ENCODE measurements around the gene GABRG1.

- TF ChIP-seq, protein P1, sequence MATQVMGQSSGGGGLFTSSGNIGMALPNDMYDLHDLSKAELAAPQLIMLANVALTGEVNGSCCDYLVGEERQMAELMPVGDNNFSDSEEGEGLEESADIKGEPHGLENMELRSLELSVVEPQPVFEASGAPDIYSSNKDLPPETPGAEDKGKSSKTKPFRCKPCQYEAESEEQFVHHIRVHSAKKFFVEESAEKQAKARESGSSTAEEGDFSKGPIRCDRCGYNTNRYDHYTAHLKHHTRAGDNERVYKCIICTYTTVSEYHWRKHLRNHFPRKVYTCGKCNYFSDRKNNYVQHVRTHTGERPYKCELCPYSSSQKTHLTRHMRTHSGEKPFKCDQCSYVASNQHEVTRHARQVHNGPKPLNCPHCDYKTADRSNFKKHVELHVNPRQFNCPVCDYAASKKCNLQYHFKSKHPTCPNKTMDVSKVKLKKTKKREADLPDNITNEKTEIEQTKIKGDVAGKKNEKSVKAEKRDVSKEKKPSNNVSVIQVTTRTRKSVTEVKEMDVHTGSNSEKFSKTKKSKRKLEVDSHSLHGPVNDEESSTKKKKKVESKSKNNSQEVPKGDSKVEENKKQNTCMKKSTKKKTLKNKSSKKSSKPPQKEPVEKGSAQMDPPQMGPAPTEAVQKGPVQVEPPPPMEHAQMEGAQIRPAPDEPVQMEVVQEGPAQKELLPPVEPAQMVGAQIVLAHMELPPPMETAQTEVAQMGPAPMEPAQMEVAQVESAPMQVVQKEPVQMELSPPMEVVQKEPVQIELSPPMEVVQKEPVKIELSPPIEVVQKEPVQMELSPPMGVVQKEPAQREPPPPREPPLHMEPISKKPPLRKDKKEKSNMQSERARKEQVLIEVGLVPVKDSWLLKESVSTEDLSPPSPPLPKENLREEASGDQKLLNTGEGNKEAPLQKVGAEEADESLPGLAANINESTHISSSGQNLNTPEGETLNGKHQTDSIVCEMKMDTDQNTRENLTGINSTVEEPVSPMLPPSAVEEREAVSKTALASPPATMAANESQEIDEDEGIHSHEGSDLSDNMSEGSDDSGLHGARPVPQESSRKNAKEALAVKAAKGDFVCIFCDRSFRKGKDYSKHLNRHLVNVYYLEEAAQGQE (IDR thresholded peaks at IDR 0.05; ENCODE audit: unreplicated experiment): no peak
- TF ChIP-seq CTCF (conservative IDR thresholded peaks at IDR 0.05; ENCODE audit: low read depth in 2 of 2) (no peak), EZH2 (IDR thresholded peaks at IDR 0.05; ENCODE audit: low read depth, unreplicated experiment) (no peak), CREB1 (CRISPR knock-in tag; IDR thresholded peaks at IDR 0.05; ENCODE audit: low read depth) (no peak), POLR2AphosphoS5 (IDR thresholded peaks at IDR 0.05; ENCODE audit: low read depth) (no peak), EZH2phosphoT487 (IDR thresholded peaks at IDR 0.05; ENCODE audit: unreplicated experiment) (no peak), NANOG (IDR thresholded peaks at IDR 0.05; ENCODE audit: borderline replicate concordance) (no peak), JUNB (IDR thresholded peaks at IDR 0.05; ENCODE audit: unreplicated experiment) (no peak), STAT1 (IDR thresholded peaks at IDR 0.05; ENCODE audit: unreplicated experiment) (no peak), ZNF331 (CRISPR knock-in tag; IDR thresholded peaks at IDR 0.05; ENCODE audit: low read depth) (no peak), ETS1 (IDR thresholded peaks at IDR 0.05) (no peak), ZNF114 (CRISPR knock-in tag; IDR thresholded peaks at IDR 0.05) (no peak)
- TF ChIP-seq, protein P2, sequence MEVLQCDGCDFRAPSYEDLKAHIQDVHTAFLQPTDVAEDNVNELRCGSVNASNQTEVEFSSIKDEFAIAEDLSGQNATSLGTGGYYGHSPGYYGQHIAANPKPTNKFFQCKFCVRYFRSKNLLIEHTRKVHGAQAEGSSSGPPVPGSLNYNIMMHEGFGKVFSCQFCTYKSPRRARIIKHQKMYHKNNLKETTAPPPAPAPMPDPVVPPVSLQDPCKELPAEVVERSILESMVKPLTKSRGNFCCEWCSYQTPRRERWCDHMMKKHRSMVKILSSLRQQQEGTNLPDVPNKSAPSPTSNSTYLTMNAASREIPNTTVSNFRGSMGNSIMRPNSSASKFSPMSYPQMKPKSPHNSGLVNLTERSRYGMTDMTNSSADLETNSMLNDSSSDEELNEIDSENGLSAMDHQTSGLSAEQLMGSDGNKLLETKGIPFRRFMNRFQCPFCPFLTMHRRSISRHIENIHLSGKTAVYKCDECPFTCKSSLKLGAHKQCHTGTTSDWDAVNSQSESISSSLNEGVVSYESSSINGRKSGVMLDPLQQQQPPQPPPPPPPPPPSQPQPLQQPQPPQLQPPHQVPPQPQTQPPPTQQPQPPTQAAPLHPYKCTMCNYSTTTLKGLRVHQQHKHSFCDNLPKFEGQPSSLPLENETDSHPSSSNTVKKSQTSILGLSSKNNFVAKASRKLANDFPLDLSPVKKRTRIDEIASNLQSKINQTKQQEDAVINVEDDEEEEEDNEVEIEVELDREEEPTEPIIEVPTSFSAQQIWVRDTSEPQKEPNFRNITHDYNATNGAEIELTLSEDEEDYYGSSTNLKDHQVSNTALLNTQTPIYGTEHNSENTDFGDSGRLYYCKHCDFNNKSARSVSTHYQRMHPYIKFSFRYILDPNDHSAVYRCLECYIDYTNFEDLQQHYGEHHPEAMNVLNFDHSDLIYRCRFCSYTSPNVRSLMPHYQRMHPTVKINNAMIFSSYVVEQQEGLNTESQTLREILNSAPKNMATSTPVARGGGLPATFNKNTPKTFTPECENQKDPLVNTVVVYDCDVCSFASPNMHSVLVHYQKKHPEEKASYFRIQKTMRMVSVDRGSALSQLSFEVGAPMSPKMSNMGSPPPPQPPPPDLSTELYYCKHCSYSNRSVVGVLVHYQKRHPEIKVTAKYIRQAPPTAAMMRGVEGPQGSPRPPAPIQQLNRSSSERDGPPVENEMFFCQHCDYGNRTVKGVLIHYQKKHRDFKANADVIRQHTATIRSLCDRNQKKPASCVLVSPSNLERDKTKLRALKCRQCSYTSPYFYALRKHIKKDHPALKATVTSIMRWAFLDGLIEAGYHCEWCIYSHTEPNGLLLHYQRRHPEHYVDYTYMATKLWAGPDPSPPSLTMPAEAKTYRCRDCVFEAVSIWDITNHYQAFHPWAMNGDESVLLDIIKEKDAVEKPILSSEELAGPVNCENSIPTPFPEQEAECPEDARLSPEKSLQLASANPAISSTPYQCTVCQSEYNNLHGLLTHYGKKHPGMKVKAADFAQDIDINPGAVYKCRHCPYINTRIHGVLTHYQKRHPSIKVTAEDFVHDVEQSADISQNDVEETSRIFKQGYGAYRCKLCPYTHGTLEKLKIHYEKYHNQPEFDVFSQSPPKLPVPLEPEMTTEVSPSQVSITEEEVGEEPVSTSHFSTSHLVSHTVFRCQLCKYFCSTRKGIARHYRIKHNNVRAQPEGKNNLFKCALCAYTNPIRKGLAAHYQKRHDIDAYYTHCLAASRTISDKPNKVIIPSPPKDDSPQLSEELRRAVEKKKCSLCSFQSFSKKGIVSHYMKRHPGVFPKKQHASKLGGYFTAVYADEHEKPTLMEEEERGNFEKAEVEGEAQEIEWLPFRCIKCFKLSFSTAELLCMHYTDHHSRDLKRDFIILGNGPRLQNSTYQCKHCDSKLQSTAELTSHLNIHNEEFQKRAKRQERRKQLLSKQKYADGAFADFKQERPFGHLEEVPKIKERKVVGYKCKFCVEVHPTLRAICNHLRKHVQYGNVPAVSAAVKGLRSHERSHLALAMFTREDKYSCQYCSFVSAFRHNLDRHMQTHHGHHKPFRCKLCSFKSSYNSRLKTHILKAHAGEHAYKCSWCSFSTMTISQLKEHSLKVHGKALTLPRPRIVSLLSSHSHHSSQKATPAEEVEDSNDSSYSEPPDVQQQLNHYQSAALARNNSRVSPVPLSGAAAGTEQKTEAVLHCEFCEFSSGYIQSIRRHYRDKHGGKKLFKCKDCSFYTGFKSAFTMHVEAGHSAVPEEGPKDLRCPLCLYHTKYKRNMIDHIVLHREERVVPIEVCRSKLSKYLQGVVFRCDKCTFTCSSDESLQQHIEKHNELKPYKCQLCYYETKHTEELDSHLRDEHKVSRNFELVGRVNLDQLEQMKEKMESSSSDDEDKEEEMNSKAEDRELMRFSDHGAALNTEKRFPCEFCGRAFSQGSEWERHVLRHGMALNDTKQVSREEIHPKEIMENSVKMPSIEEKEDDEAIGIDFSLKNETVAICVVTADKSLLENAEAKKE (CRISPR knock-in tag; IDR thresholded peaks at IDR 0.05): no peak
These were observed 50.1 kb downstream of the GABRG1 start for GRCh38 chr4:46073778-46074177.
